Middle frontal gyrus (tissue), 1 donor: ENCODE results near the gene RS1.

Experiments
- DNase-seq: peaks from one replicate; pipeline ENCODE4 v3.0.0-alpha.2; 2015; ENCODE audit warnings: low spot score; ENCODE audit errors: extremely low spot score

RS1 gene

DNA sequence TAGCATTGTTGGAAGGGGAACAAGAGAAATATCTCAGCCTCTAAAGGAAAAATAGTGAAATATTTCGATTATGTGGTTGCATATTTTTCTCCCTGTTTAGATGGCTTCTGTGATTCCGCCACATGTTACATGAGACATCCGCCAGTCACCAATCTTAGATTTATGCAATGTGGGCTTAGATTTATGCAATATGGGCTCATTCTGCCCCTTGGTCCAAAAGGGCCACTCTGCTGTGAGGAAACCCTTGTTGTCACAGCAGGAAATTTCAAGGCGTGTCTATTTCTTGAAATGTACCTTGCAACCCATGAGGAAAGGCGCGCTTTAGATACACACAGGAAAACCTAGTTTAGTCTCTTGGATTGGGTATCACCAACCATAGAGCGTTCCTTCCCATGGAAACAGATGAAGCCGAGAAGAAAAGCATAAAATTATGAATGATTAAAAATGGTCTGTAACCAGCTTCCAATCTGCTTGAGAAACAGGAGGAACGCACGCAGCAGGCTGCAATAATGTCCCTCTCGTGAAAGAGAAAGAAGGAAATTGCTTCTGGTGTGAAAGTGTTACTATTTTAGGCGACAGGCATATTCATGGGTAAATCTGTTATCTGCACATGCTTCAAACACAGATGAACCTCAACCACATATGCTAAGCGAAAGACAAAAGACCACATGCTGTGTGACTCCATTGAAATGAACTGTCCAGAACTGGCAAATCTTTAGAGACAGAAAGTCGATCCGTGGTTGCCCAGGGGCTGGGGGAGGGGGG lies 3.7 kb downstream of the RS1 start:
- no peak for DNase-seq

DNA sequence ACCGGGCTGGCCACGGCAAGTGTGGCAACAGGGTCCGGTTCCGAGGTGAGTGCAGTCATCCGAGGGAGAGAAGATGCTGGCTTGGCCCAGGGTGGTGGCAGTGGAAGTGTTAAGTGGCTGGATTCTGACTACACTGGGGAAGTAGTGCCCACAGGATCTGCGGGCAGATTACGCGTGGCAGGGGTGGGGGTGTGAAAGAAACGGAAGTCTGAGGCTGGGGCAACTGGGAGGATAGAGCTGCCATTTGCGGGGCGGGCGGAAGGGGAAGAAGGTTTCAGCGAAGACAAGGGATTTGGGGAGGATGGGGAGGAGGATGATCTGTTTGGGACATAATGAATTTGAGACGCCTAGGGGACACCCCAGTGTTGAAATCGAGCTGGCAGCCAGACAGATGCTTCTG lies 5.3 kb downstream of the RS1 start:
- DNase-seq = no peak

DNA sequence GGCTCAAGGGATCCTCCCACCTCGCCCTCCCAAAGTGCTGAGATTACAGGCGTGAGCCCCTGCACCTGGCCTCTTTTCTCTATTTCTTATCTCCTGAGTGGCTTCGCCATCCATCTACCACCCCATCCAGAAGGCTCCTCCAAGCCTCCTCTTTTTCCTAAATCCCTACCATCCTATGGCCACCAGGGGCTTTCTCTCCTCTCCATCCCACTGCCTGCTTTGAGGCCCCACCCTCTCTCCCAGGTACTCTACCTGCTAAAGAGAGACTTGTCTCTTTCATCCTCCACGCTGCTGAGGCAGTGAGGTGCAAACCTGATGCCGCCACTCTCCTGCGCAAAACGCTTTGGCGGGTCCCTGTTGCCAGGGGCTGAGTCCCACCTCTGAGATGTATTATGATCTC lies 7.0 kb downstream of the RS1 start:
- DNase-seq = no peak

DNA sequence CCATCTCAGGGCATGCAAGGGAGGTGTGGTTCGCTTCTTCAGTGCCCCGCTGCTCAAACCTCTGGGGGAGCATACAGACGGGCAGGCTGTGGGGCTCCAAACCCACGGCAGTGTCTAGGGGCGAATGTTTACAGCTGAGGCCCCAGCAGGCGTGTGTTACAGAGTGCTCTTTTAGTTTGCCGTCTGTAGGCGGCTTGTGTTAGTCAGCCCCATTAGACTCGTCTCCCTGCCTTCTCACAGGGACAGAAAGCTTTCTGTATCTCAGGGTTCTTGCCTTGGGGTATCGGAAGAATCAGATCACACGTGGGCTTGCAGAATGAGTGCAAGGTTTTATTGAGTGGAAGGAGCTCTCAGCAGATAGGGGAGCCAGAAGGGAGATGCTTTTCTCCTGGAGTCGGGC lies 10.6 kb downstream of the RS1 start:
- DNase-seq = no peak

DNA sequence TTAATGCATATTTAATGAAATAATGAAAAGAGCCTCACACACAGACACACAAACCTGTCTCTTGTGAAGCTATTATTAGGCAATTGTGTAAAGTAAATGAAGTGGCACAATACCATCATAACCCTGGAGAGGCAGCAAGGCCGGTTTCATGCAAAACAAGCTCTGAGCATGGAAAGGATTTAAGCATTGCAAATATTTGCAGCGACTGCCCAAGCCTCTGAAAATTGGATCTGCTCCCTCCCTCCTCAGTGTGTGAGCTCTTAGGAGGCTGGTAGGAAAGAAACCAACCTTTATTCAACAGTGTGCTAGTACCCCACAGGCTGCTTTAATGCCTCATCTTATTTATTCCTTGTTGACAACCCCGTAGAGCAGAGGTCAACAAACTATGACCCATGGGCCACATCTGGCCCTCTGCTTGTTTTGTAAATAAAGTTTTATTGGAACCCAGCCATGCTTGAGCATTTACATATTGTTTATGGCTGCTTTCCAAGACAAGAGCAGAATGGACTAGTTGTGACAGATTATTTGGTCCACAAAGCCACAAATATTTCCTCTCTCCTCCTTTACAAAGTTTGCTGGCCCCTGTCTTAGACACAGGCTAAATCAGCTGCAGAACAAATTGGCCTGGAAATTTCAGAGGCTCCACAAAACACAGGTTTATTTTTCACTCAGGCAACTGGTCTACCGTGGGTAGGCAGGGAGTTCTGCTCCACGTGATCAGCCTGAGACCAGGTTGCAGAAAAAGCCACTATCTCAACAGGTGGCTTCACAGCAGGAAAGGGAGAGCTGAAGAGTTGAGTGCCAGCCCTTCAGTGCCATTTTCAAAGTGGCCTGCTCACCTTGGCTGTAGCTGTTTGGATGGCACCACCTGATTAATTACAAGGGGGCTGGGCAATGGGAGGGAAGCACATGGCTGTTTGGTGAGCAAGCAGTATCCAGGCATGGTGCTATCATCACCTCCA lies 16.8 kb downstream of the RS1 start:
- DNase-seq = no peak

DNA sequence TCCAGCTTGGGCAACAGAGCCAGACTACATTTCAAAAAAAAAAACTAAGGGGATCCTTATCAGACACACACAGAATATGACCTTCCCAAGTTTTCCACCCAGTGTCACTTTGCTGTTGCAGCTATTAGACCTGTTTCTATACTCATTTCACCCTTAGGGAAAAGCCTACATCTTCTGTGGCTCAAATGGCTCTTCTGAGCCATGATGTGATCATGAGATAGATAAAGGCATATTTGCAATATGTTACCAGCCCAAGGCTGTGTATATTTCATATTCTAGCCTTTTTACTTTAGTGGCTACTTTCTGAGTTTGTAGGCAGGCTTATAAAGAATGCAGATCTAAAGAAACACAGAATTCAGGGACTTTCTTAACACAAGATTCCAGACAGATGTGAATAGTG lies 19.3 kb downstream of the RS1 start:
- DNase-seq = no peak

DNA sequence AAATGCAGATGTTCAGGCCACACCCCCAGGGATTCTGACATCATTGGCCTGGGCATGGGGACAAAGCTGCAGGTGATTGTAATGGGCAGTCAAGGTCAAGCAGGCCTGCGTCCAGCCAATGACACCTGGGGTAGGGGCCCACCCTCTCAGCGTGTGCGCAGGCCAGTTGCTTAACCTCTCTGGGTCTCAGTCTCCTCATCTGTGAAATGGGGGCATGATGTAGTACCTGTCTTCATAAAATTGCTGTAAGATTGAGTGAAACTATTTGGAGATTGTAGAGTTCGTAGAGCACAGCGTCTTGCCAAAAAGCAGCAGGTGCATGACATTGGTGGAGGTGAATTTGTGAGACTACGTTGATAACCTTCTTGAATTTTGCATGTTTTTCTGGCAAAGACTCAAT lies 21.2 kb downstream of the RS1 start:
- DNase-seq = no peak

DNA sequence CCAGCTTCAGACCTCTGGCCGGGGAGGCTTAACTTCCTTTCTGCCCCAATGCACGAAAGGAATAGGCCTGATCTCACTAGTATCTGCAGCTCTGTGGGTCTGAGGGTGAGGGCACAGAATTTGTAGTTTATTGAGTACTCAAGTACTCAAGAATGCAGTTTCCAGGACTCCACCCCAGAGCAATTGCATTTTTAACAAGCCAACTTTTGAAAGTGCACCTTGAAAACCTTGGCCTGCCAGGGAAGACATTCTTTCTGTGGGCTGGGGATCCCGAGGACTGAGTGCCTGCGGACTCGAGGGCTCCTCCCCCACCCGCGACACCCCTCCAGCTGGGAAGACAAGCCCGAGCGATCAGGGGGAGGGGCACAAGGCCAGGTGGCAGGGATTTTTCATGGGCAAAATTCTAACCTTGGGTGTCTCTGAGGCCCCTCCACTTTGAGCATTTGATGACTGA lies 22.4 kb downstream of the RS1 start:
- DNase-seq = no peak

DNA sequence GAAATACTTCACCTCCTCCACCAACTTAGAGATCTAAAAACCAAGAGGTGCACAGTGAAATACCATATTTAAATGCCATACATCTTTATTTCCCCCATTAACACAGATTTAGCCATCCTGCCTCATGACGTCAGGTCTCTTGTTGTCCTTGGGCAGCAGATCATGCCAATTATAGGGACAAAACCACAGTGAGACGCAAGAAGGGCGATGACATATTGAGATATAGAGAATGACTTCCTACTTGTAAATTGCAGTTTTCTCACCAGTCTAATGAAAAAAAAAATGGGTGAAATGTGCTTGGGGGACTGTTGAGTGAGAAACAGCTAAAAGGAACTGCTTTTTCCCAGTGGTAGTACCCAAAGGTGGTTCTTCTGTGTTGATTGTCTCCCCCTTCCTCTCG lies 24.3 kb downstream of the RS1 start:
- DNase-seq = no peak

DNA sequence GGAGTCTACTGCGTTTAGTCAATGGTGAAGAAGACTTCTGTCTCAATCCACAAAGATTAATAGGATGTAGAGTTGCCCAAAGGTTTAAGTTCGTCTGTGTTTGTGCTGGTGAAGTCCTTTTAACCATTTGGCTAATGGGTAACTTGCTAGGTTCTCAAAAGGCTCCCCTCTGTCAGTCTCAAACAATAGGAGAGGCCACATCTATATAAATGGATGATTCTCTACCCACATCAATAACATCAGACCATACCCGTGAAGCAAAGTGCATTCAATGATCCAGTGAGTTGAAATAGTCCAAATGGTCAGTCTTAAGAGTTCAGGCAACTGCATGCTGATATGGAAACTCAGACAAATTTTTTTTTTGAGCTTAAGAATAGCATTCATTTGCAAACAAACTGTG lies 28.1 kb downstream of the RS1 start:
- no peak for DNase-seq

DNA sequence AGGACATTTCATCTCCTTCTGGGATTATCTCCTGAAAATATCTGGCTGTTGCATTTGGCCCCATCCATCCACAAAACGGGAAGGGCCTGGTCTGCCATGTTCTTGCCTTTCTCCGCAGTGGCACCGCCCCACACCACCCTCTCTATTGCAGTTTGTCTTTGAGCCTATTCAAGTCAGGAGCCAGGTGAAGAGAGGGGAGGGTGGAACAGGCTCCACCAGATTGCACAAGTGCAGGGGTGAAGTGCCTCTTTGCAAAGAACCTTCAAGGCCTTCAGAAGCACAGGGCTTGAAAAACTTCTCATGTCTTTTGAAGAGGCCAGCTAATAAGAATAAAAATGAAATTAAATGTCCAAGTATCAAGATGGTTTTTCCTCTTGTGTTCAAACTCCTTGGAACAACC lies 28.7 kb downstream of the RS1 start:
- no peak for DNase-seq

DNA sequence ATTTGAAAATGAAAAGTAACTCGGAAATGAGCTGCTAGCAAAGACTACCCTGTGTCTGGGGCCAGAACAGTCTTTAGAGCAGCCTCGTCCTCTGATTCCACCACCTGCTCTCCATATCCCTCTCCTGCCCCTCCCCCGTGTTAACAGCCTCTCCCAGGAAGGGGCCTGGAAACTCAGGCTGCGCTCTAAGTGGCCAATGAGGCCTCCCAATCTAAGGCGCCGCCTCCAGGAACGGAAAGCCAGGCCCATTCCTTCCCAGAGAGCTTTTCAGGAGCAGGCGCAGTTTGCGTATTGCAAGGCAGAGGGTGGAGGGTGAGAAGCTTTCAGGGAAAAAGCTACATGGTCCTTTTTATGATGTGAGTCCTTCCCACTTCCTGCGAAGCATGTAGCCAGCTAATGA lies 31.2 kb downstream of the RS1 start:
- DNase-seq = no peak

DNA sequence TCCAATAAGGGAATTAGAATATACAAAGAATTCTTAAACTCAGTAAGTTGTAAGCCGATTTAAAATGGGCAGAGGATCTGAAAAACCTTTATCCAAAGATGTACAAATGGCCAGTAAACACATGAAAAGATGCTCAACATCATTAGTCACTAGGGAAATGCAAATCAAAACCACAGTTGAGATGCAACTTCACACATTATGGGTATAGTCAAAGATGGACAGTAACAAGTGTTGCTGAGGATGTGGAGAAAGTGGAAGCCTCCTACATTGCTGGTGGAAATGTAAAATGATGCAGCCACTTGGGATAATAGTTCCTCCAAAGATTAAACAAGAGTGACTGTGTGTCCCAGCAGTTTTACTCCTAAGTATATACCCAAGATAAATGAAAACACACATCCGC lies 32.6 kb downstream of the RS1 start:
- DNase-seq = no peak

DNA sequence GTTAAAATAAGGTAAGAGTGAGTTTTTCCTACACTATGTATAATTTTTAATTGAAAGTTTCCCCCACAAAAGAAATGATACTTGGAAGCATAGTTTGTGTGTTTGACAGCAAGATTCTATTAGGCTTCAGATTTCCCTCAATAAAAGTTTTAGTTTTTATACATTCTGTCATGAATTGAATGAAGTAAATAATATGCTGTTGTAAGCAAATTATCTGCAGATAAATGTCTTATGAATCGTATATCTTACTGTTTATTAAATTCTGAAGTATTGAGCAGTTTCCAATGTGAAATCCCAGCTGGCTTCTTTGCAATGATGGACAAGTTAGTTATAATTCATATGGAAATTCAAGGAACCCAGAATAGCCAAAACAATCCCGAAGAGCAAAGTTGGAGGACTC lies 33.5 kb downstream of the RS1 start:
- DNase-seq = no peak

DNA sequence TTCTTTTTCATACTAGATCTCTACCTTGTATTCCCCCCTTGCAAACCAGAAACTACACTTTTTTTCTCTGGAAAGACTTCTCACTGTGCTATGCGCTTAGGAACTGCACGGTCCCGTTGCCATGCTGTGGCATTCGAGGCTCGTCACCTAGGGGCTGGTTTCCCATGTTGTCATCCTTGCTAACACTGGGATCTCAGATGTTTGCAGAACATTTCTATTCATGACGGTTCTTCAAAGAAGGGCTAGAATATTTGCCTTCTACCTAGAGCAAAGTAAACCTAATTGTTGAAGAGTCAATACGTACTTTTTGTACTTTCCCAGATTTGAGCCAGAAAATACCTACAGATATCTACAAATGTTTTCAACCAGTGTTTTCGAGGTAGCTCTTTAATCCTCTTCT lies 41.0 kb downstream of the RS1 start:
- DNase-seq = no peak

DNA sequence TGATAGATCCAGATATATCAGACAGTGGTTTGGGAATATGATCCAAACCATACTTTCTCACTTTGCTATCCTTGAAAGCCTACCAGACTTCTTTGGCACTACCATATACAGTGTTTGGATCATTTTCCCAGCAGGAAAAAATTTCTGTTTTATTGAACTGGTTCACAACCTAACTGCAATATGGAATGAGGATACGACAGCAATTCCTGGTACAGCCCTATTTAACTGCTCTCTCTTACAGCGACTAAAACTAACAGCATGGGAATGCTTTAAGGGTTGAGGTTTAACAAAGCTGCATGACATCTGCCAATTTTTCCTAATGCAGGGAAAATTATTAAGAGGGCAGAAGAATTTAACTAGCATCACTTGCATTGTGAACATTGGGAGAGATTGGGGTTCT lies 47.3 kb downstream of the RS1 start:
- no peak for DNase-seq

DNA sequence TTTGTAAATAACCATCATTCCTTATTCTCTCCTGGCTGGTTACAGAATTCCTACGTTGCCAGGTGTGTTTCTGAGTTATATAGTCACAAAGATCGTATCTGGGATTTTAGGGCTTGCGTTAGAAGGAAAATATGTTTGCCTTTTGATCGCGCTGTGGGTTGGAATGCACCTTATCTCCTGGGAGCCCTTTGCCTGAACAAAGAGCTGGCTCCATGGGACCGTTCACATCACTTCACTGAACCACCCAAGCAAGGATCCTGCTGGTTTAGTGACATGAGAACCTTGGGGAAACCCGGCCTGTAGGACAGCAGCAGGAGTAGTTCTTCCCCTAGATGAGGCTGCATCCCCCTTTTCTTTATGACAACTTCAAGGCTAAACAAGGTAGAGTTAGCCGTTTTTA lies 51.6 kb downstream of the RS1 start:
- no peak for DNase-seq

DNA sequence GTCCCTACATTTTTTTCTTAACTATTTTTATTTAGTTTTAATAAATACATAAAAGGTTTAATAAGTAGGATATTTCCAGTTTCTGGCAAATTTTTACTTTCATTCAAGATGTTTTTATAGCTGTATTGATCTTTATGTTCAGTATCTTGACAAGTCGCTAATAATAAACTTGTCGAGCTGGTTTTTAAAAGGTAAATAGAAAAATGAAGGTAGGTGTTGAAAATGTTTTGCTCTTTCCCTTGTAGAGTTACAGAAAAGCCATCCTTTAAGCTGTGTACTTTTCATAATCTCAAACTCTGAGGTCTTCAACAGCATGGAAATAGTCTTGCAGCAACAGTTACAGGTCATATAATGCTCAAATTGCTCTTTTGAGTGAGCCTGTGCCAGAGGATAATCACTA lies 52.6 kb downstream of the RS1 start:
- no peak for DNase-seq

DNA sequence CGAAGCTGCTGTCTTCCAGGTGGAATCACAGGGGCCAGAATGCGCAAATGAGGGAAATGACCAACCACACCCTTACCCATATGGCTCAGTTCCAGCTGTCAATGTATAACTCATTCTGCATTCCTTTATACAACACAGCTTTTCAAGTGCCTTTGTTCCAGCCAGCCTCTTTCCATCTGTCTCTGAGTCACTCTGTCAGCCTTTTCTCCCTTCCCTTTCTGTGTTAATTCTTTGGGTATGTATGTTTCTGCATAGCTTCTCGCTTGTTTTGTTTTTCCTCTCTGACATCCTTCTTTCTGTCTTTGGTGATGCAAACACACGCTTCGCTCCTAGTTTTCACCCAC lies 54.5 kb downstream of the RS1 start:
- DNase-seq = no peak

DNA sequence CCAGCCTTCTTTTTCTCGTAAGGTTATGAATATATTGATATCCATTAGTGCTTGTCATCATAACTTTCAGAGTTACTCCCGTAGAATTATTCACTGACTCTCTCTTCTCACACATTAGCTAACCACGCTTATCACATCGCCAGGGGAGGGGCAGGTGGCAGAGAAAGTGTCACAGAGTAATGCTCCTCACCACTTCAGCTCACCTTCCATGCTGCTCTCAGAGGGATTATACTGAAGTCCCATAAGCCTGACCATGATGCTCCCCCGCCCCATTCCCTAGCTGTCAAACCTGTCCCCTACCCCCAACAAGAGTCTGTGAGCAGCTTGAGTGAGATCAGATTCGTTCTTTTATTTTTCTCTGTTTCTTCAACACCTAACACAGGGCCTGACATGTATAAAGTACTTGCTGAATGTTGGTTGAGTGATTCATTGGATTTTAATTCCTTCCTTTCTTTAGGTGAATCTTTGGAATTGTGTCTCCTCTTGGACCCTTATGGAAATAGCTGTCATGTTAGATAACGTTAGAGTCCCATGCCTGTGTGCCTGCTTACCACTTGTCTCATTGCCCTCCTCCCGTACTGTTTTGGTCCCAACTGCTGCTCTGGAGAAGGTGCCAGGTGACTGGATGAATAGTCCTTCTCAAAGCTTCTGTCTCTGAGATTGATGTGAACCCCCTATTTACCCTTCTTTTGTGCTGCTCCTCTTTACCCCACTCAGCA lies 55.1 kb downstream of the RS1 start:
- DNase-seq = no peak

DNA sequence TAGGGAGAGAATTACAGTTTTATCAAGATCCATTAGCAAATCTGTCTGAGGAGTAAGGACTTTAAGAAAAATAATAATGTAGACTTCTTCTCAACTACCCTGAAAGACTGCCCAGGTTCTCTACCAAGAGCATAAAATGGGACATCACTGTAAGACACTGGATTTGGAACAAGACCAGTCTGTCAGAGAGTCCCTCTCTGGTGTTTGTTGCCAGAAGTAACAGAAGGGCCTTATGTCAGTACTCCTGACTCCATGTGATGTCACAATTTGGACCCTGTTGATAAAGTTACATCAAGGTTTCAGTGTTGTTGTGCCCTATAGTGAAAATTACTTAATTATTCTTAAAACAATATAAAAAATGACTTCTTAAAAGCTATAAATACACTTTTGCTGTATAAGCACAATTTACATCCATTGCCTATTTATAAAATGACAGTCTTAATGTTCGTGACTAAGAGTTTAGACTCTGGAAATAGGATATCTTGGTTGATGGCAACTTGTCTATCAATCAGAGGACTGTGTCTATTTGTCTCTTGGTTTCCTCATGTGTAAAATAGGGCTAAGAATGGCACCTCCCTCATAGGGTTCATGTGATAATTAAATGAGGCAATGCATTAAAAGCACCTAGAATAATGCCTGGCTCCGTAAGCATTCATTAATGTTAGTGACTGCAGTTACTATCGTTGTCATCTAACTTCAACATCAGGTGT lies 57.8 kb downstream of the RS1 start:
- no peak for DNase-seq

DNA sequence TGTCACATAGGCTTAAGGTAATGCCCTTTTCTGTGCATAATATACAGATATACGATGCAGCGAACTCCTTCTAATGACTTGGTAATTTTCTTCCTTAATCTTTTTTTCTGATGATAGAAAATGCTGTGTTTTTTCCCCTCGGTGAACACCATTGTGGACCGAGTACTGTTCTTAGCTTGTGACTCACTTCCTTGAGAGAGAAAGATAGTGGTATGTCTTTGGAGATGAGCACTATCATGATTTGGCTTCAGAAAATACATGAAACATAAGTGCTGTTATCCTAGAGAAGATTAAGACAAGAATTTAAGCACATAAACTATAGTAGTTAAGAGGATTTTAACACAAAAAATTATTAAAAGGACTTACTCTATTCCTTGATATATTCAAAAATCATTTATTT lies 63.9 kb downstream of the RS1 start:
- DNase-seq = no peak
